ENCODE data around the gene OR4K14.

DNA sequence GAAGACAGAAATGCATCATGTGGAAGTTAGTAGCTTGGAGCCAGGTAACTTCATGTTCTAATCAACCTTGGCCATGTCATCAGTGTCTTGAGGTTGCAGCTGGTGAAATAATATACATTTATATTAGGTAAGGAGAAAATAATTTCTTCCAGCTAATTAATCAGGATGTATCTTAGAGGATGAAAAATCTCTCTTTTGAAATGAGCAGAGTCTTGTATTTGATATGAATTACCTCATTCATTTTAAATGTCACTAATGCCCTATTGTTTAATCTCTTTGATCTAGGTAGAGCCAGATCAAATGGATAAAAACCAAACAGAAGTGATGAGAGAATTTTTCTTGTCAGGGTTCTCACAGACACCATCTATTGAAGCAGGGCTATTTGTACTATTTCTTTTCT is 17.2 kb downstream of the OR4K14 start, which contains the start of gene OR4Q2:
- TF ChIP-seq, protein P1, sequence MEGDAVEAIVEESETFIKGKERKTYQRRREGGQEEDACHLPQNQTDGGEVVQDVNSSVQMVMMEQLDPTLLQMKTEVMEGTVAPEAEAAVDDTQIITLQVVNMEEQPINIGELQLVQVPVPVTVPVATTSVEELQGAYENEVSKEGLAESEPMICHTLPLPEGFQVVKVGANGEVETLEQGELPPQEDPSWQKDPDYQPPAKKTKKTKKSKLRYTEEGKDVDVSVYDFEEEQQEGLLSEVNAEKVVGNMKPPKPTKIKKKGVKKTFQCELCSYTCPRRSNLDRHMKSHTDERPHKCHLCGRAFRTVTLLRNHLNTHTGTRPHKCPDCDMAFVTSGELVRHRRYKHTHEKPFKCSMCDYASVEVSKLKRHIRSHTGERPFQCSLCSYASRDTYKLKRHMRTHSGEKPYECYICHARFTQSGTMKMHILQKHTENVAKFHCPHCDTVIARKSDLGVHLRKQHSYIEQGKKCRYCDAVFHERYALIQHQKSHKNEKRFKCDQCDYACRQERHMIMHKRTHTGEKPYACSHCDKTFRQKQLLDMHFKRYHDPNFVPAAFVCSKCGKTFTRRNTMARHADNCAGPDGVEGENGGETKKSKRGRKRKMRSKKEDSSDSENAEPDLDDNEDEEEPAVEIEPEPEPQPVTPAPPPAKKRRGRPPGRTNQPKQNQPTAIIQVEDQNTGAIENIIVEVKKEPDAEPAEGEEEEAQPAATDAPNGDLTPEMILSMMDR (IDR thresholded peaks at IDR 0.05) = no peak
- TF ChIP-seq POLR2A (IDR thresholded peaks at IDR 0.05) = no peak

All from body of pancreas (tissue), 4 donors.